GM12878 (cell line): ENCODE data around the gene RHPN2. TPM values are rescaled to one million over a fixed set of nuclear protein-coding genes. Genes with fewer than 3 reads are reported as not detected.
"Not testable (repeated sequence)": the region's sequence is repeated elsewhere in the genome, so short reads cannot be mapped to it uniquely, and the experiment has no call there.

Experiments
- ATAC-seq: fragments of 200-7000 bp; cut with Tn5 transposase; 3 replicates; pipeline ENCODE4 v1.9.1; 2020; ENCODE audit warnings: mild to moderate bottlenecking, moderate library complexity
- BruUV-seq: library from RNA; stranded (reverse); fragments of 400-500 nt; replicated peaks from 2 replicates; lab custom pipeline; 2021; lab: Mats Ljungman, UMichigan
- CTCF ChIA-PET: fragments of 300-600 bp; sonication (Branson Sonifier 250); formaldehyde crosslinking; extraction: SDS; loops from one replicate; lab custom pipeline; 2021; ENCODE audit warnings: inconsistent platforms; lab: Yijun Ruan, JAX
- POLR2A ChIA-PET: fragments of 350-600 bp; formaldehyde crosslinking; extraction: SDS; loops from one replicate; lab custom pipeline; 2021; ENCODE audit warnings: inconsistent platforms; lab: Charles Lee
- RAD21 ChIA-PET: fragments of 300-600 bp; sonication (Branson Sonifier 250); formaldehyde crosslinking; loops from one replicate; lab custom pipeline; 2023; ENCODE audit warnings: antibody characterized with exemption; ENCODE audit not compliant: unreplicated experiment; lab: Charles Lee
- SMC1A ChIA-PET: fragments of 300-600 bp; sonication (Branson Sonifier 250); formaldehyde crosslinking; loops from one replicate; lab custom pipeline; 2023; ENCODE audit not compliant: unreplicated experiment, uncharacterized antibody; lab: Charles Lee
- DNase-seq: peaks from one replicate; pipeline ENCODE4 v3.0.0-alpha.2; 2011; ENCODE audit warnings: low read depth, low spot score
- FAIRE-seq: peaks from 3 replicates; lab custom pipeline; 2011; peaks lifted over from hg19 to GRCh38; lab: Jason Lieb, UNC
- H2AFZ ChIP-seq: 2 replicates; pipeline ENCODE4 v1.6.0; 2011; ENCODE audit warnings: low read depth, low read length, control low read depth; ENCODE audit not compliant: control insufficient read depth
- H3K27ac ChIP-seq: 2 replicates; pipeline ENCODE4 v1.5.1; 2011; ENCODE audit warnings: control low read depth; ENCODE audit not compliant: control insufficient read depth, insufficient read depth
- H3K27me3 ChIP-seq, 2 experiments: replicated peaks in 1 of 2; 2 replicates each; pipeline versions ENCODE4 v1.6.0 to v1.6.1; 2011; ENCODE audit warnings: low read length in 1 of 2; ENCODE audit not compliant: control insufficient read depth in 2 of 2, insufficient read depth in 2 of 2
- H3K36me3 ChIP-seq, 2 experiments: 2 replicates each; pipeline ENCODE4 v1.5.1; 2011; ENCODE audit warnings: low read length in 1 of 2; ENCODE audit not compliant: control insufficient read depth in 2 of 2, insufficient read depth in 2 of 2
- H3K4me1 ChIP-seq: 2 replicates; pipeline ENCODE4 v1.6.1; 2011; ENCODE audit warnings: mild to moderate bottlenecking, low read length, moderate library complexity, mixed read lengths; ENCODE audit not compliant: control insufficient read depth, insufficient read depth
- H3K4me2 ChIP-seq: 2 replicates; pipeline ENCODE4 v1.6.0; 2011; ENCODE audit warnings: control low read depth; ENCODE audit not compliant: control insufficient read depth, insufficient read depth
- H3K4me3 ChIP-seq: fragments of 200-600 bp; sonication (generic); 2 replicates; pipeline ENCODE4 v1.5.1; 2016
- H3K79me2 ChIP-seq: 2 replicates; pipeline ENCODE4 v1.6.0; 2011; ENCODE audit warnings: low read length; ENCODE audit not compliant: control insufficient read depth, insufficient read depth
- H3K9ac ChIP-seq: 2 replicates; pipeline ENCODE4 v1.8.0; 2011; ENCODE audit warnings: low read length, control low read depth, mixed read lengths; ENCODE audit not compliant: control insufficient read depth, insufficient read depth
- H3K9me3 ChIP-seq: replicated peaks from 3 replicates; pipeline ENCODE4 v1.5.1; 2011; ENCODE audit warnings: mild to moderate bottlenecking, low read length; ENCODE audit not compliant: control insufficient read depth, insufficient read depth
- H4K20me1 ChIP-seq: 2 replicates; pipeline ENCODE4 v1.6.0; 2011; ENCODE audit not compliant: control insufficient read depth, insufficient read depth
- BRCA1 ChIP-seq: IDR thresholded peaks from 2 replicates; pipeline ENCODE4 v1.6.1; 2011; ENCODE audit warnings: low read depth, low read length, improper control_type of control experiment
- ETV6 ChIP-seq, 2 experiments: fragments of 450-650 bp in 1 of 2; IDR thresholded peaks in 1 of 2; conservative IDR thresholded peaks in 1 of 2; 2 replicates each; pipeline ENCODE4 v1.6.1; 2014; ENCODE audit warnings: antibody characterized with exemption in 1 of 2, borderline replicate concordance in 1 of 2, low read depth in 1 of 2, mild to moderate bottlenecking in 1 of 2, moderate library complexity in 1 of 2
- NFIC ChIP-seq: IDR thresholded peaks from 2 replicates; pipeline ENCODE4 v1.6.1; 2012; ENCODE audit warnings: low read depth, mild to moderate bottlenecking, inconsistent platforms, low read length, moderate library complexity
- NR2C2 ChIP-seq: IDR thresholded peaks from 2 replicates; pipeline ENCODE4 v1.6.1; 2011; ENCODE audit warnings: borderline replicate concordance, low read depth; ENCODE audit not compliant: control insufficient read depth, insufficient read length
- SIX5 ChIP-seq: IDR thresholded peaks from 2 replicates; pipeline ENCODE4 v1.6.1; 2011; ENCODE audit warnings: mild to moderate bottlenecking, low read depth, low read length, moderate library complexity; ENCODE audit not compliant: severe bottlenecking
- TARDBP ChIP-seq: IDR thresholded peaks from 2 replicates; pipeline ENCODE4 v1.6.1; 2016; ENCODE audit warnings: borderline replicate concordance
- TCF7 ChIP-seq: IDR thresholded peaks from 2 replicates; pipeline ENCODE4 v1.6.1; 2014; ENCODE audit warnings: antibody characterized with exemption, borderline replicate concordance
- ZNF207 ChIP-seq: fragments of 450-650 bp; IDR thresholded peaks from 2 replicates; pipeline ENCODE4 v1.6.1; 2014; ENCODE audit warnings: antibody characterized with exemption, mild to moderate bottlenecking, borderline replicate concordance
- WGBS: methylation state at CpG from one replicate; pipeline ENCODE4 v1.1.6; 2016; ENCODE audit warnings: low lambda C conversion rate; ENCODE audit not compliant: insufficient replicate concordance, insufficient coverage; ENCODE audit errors: missing lambda C conversion rate; 5-methylcytosine and 5-hydroxymethylcytosine counted together
- in situ Hi-C: fragments of 300-500 bp; cut with MboI; formaldehyde crosslinking; loops from 9 replicates; pipeline ENCODE4 v1.14.3; 2018; ENCODE audit warnings: mixed read lengths
- intact Hi-C: fragments of 100-400 bp; cut with micrococcal nuclease; formaldehyde crosslinking; loops from one replicate; pipeline ENCODE4 v1.14.2; 2022; ENCODE audit not compliant: unreplicated experiment
- polyA plus RNA-seq, 11 experiments: library from polyadenylated mRNA; depleted of rRNA in 4 of 11; unstranded in 6 of 11; stranded (reverse) in 5 of 11; fragments of >200 nt; fragmentation: Nextera tagmentation in 4 of 11; fragmentation: Illumina TruSeq in 1 of 11; extraction: Ambion mirVana in 4 of 11; extraction: Trizol in 1 of 11; gene quantifications; 1 replicate in 1 of 11; 2 replicates in 10 of 11; pipeline versions ENCODE4 v1.2.1 to v1.2.3, GENCODE V29; 2011 to 2016; ENCODE audit warnings: inconsistent platforms in 2 of 11, missing spikeins in 2 of 11, low read depth in 1 of 11
- total RNA-seq, 4 experiments: library from RNA; depleted of rRNA in 3 of 4; stranded (reverse); fragments of >200 nt in 3 of 4; fragmentation: Illumina TruSeq in 1 of 4; extraction: Trizol in 1 of 4; gene quantifications; 2 replicates each; pipeline versions ENCODE4 v1.2.1 to v1.2.3, GENCODE V29; 2013 to 2021
- TF ChIP-seq, protein P1 (sequence below): fragments of 450-650 bp; IDR thresholded peaks from 2 replicates; pipeline ENCODE4 v1.6.1; 2018; ENCODE audit warnings: borderline replicate concordance, mild to moderate bottlenecking; ENCODE audit not compliant: partially characterized antibody
- TF ChIP-seq, protein P2 (sequence below): IDR thresholded peaks from 2 replicates; pipeline ENCODE4 v1.6.1; 2011; ENCODE audit warnings: borderline replicate concordance, low read depth, mild to moderate bottlenecking, moderate library complexity, mixed read lengths, low read length; ENCODE audit not compliant: insufficient read depth; ENCODE audit errors: extremely low read length

The RHPN2 gene
- total and polyA plus RNA-seq, 10 of the 15 experiments (the other 5 are each of a cell fraction or from before 2014, with no cell fraction given), result 0.71 to 7.4 (median 3.7) TPM

DNA sequence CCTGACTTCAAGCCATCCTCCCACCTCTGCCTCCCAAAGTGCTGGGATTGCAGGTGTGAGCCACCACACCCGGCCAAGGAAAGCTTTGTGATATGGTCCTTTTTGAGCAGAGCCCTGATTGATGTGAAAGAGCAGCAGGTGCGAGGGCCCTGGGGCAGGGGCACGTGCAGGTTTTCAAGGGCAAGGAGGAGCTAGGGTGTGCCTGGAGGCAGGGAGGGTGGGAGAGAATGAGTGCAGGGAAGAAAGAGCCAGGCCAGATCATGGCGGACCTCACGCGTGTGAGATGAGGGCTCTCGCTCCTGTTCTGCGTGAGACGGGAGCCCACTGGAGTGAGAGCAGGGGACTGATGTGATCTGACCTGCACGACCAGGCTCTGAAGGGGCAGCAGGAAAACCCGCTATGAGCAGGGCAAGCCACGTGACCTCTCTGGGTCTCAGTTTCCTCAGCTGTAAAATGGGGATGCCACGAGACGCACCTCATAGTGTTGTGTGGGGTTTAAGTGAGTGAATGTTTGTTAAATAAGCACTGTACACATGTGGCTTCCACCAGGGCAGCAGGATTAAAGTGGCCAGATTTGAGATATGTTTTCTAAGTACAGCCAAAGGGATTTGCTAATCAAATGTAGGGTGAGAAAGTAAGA is 66.9 kb downstream of the RHPN2 start:
- no peak overlapping the region for H3K9ac ChIP-seq
- H3K9me3 ChIP-seq, result no peaks in the 10 kb centered on the region
- ChIA-PET SMC1A (no interaction called here), CTCF (no interaction called here), POLR2A (no interaction called here), RAD21 (no interaction called here)
- no peaks in the 10 kb centered on the region for H3K79me2 ChIP-seq
- DNase-seq (no peak), FAIRE-seq (no peak), ATAC-seq (no peak)
- no peaks in the 10 kb centered on the region for H3K27me3 ChIP-seq
- no peak overlapping the region for H2AFZ ChIP-seq
- intact Hi-C loops, result no loop called here
- in situ Hi-C loops, result no loop called here
- no peak overlapping the region for H3K4me2 ChIP-seq
- no peaks in the 10 kb centered on the region; a peak in 2 of 4 replicates for H3K36me3 ChIP-seq
- H4K20me1 ChIP-seq, result no peaks in the 10 kb centered on the region
- no TSS peak for BruUV-seq
- H3K4me3 ChIP-seq, result no peak overlapping the region
- TF ChIP-seq, protein P1, sequence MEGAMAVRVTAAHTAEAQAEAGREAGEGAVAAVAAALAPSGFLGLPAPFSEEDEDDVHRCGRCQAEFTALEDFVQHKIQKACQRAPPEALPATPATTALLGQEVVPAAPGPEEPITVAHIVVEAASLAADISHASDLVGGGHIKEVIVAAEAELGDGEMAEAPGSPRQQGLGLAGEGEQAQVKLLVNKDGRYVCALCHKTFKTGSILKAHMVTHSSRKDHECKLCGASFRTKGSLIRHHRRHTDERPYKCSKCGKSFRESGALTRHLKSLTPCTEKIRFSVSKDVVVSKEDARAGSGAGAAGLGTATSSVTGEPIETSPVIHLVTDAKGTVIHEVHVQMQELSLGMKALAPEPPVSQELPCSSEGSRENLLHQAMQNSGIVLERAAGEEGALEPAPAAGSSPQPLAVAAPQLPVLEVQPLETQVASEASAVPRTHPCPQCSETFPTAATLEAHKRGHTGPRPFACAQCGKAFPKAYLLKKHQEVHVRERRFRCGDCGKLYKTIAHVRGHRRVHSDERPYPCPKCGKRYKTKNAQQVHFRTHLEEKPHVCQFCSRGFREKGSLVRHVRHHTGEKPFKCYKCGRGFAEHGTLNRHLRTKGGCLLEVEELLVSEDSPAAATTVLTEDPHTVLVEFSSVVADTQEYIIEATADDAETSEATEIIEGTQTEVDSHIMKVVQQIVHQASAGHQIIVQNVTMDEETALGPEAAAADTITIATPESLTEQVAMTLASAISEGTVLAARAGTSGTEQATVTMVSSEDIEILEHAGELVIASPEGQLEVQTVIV, result no peak
- TF ChIP-seq TARDBP, result no peak
- no peak for TF ChIP-seq ZNF207
- TF ChIP-seq NFIC, result no peak
- TF ChIP-seq NR2C2, result no peak
- TF ChIP-seq BRCA1, result no peak
- TF ChIP-seq, protein P2, sequence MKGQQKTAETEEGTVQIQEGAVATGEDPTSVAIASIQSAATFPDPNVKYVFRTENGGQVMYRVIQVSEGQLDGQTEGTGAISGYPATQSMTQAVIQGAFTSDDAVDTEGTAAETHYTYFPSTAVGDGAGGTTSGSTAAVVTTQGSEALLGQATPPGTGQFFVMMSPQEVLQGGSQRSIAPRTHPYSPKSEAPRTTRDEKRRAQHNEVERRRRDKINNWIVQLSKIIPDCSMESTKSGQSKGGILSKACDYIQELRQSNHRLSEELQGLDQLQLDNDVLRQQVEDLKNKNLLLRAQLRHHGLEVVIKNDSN, result no peak
- TF ChIP-seq TCF7, result no peak
- TF ChIP-seq SIX5, result no peak
- no peak for TF ChIP-seq ETV6 (conservative IDR thresholded peaks at IDR 0.05 in 1 of 2, IDR thresholded peaks at IDR 0.05 in 1 of 2; ENCODE audit: borderline replicate concordance in 1 of 2, low read depth in 1 of 2)
- H3K27ac ChIP-seq, result no peak overlapping the region
- WGBS, result 74% methylated on average over 14 of the region's 14 CpGs
- H3K4me1 ChIP-seq, result no peaks in the 10 kb centered on the region

DNA sequence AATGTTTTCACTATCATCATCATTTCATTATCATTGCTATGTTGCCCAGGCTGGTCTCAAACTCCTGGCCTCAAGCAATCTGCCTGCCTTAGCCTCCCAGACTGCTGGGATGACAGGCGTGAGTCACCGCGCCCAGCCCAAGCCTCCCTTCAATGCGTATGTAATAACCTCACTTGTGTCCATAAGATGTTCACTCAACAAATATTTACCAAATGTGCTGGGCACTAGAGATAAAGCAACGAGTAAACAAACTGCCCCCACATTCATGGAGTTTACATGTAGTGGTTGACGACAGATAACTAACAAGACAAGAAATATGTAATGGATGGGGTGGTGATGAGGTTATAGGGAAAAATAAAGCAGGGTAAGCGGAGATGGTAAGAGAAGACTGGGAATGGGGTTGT is 67.6 kb downstream of the RHPN2 start:
- RAD21 ChIA-PET, H3K9me3 ChIP-seq, DNase-seq, SMC1A ChIA-PET, BruUV-seq, in situ Hi-C loops, FAIRE-seq, ATAC-seq, H3K9ac ChIP-seq, H3K27ac ChIP-seq, POLR2A ChIA-PET, H3K27me3 ChIP-seq, H3K4me2 ChIP-seq, H3K36me3 ChIP-seq, H2AFZ ChIP-seq, H3K79me2 ChIP-seq, intact Hi-C loops, H3K4me3 ChIP-seq, CTCF ChIA-PET, H4K20me1 ChIP-seq, H3K4me1 ChIP-seq: not testable (repeated sequence)
- WGBS, result 70% methylated on average over 7 of the region's 7 CpGs
